ENCODE results near the gene LRRN1. TPM values are rescaled to one million over a fixed set of nuclear protein-coding genes. Genes with fewer than 3 reads are reported as not detected.

The LRRN1 gene
- total RNA-seq, 1 experiment from 2014 or later, result 1.2 TPM

GRCh38 chr3:3853544-3853943, 54.3 kb downstream of the LRRN1 start:
- POLR2A ChIA-PET, result no interaction called here
- H3K36me3 Mint-ChIP-seq (ENCODE audit: insufficient read depth, unreplicated experiment), result no peaks in the 10 kb centered on the region

GRCh38 chr3:3855056-3855455, 55.8 kb downstream of the LRRN1 start:
- CTCF ChIA-PET, result interaction anchor here (1.1 kb wide), 2 partner anchors 28 to 143 kb away, joined by 3 to 4 read pairs; no protein-coding TSS in a partner anchor
- no peaks in the 10 kb centered on the region for H3K9me3 Mint-ChIP-seq (ENCODE audit: unreplicated experiment)
- no peak for DNase-seq (ENCODE audit: unreplicated experiment)
- H3K36me3 Mint-ChIP-seq (ENCODE audit: insufficient read depth, unreplicated experiment), result no peaks in the 10 kb centered on the region
- POLR2A ChIA-PET, result no interaction called here
- intact Hi-C loops (cut with micrococcal nuclease), result no loop called here
- H3K27ac Mint-ChIP-seq (ENCODE audit: low read depth, unreplicated experiment), result no peak overlapping the region
- H3K4me1 Mint-ChIP-seq (ENCODE audit: insufficient read depth, unreplicated experiment), result no peaks in the 10 kb centered on the region
- H3K4me3 Mint-ChIP-seq (ENCODE audit: unreplicated experiment), result no peak overlapping the region
- no peak for TF ChIP-seq CTCF (IDR thresholded peaks at IDR 0.05; ENCODE audit: unreplicated experiment)
- BruUV-seq (replicated peaks), result no TSS peak
- H3K27me3 Mint-ChIP-seq (ENCODE audit: insufficient read depth, unreplicated experiment), result no peaks in the 10 kb centered on the region

More at GRCh38 chr3:3853544-3853943, 54.3 kb downstream of the LRRN1 start:
- no peak for TF ChIP-seq CTCF (IDR thresholded peaks at IDR 0.05; ENCODE audit: unreplicated experiment)
- H3K4me1 Mint-ChIP-seq (ENCODE audit: insufficient read depth, unreplicated experiment), result no peaks in the 10 kb centered on the region
- H3K4me3 Mint-ChIP-seq (ENCODE audit: unreplicated experiment), result no peak overlapping the region
- H3K9me3 Mint-ChIP-seq (ENCODE audit: unreplicated experiment), result no peaks in the 10 kb centered on the region
- DNase-seq (ENCODE audit: unreplicated experiment), result no peak
- intact Hi-C loops (cut with micrococcal nuclease), result no loop called here
- H3K27me3 Mint-ChIP-seq (ENCODE audit: insufficient read depth, unreplicated experiment), result no peaks in the 10 kb centered on the region
- no peak overlapping the region for H3K27ac Mint-ChIP-seq (ENCODE audit: low read depth, unreplicated experiment)
- CTCF ChIA-PET, result no interaction called here
- no TSS peak for BruUV-seq (replicated peaks)

GRCh38 chr3:3860235-3860634, 61.0 kb downstream of the LRRN1 start:
- Mint-ChIP-seq H3K36me3 (ENCODE audit: insufficient read depth, unreplicated experiment) (peaks cover 7% of the 10 kb centered on the region), H3K9me3 (ENCODE audit: unreplicated experiment) (peaks cover 7% of the 10 kb centered on the region), H3K4me1 (ENCODE audit: insufficient read depth, unreplicated experiment) (no peaks in the 10 kb centered on the region), H3K27ac (ENCODE audit: low read depth, unreplicated experiment) (no peak overlapping the region), H3K27me3 (ENCODE audit: insufficient read depth, unreplicated experiment) (no peaks in the 10 kb centered on the region), H3K4me3 (ENCODE audit: unreplicated experiment) (no peak overlapping the region)
- ChIA-PET POLR2A (interaction anchor here (0.7 kb wide), 1 partner anchor 25 kb away, joined by 3 read pairs; no protein-coding TSS in a partner anchor), CTCF (no interaction called here)
- no peak for DNase-seq (ENCODE audit: unreplicated experiment)
- no TSS peak for BruUV-seq (replicated peaks)
- intact Hi-C loops (cut with micrococcal nuclease), result no loop called here
- no peak for TF ChIP-seq CTCF (IDR thresholded peaks at IDR 0.05; ENCODE audit: unreplicated experiment)

GRCh38 chr3:3862534-3862933, 63.3 kb downstream of the LRRN1 start:
- Mint-ChIP-seq H3K4me1 (ENCODE audit: insufficient read depth, unreplicated experiment) (no peaks in the 10 kb centered on the region), H3K9me3 (ENCODE audit: unreplicated experiment) (peaks cover 7% of the 10 kb centered on the region), H3K27ac (ENCODE audit: low read depth, unreplicated experiment) (no peak overlapping the region), H3K27me3 (ENCODE audit: insufficient read depth, unreplicated experiment) (no peaks in the 10 kb centered on the region), H3K4me3 (ENCODE audit: unreplicated experiment) (no peak overlapping the region), H3K36me3 (ENCODE audit: insufficient read depth, unreplicated experiment) (peaks cover 7% of the 10 kb centered on the region)
- DNase-seq (ENCODE audit: unreplicated experiment), result no peak
- intact Hi-C loops (cut with micrococcal nuclease), result no loop called here
- no TSS peak for BruUV-seq (replicated peaks)
- POLR2A ChIA-PET, result no interaction called here
- no peak for TF ChIP-seq CTCF (IDR thresholded peaks at IDR 0.05; ENCODE audit: unreplicated experiment)
- CTCF ChIA-PET, result interaction anchor here (0.7 to 1.1 kb wide), 2 partner anchors 224 to 311 kb away, joined by 3 read pairs; no protein-coding TSS in a partner anchor

Measured in MCF 10A (cell line).